Inflammatory macrophage treated with lipopolysaccharide for 4 hours (primary cell): Measurements from ENCODE around the gene POP4.
A peak's percentile ranks its signal among the peaks of the same experiment; 100 is the strongest.
"Not testable (repeated sequence)": the region's sequence is repeated elsewhere in the genome, so short reads cannot be mapped to it uniquely, and the experiment has no call there.

Source experiments
- DNase-seq: peaks from one replicate; pipeline ENCODE4 v3.0.0-alpha.2; 2020

Gene POP4, protein sequence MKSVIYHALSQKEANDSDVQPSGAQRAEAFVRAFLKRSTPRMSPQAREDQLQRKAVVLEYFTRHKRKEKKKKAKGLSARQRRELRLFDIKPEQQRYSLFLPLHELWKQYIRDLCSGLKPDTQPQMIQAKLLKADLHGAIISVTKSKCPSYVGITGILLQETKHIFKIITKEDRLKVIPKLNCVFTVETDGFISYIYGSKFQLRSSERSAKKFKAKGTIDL

DNA sequence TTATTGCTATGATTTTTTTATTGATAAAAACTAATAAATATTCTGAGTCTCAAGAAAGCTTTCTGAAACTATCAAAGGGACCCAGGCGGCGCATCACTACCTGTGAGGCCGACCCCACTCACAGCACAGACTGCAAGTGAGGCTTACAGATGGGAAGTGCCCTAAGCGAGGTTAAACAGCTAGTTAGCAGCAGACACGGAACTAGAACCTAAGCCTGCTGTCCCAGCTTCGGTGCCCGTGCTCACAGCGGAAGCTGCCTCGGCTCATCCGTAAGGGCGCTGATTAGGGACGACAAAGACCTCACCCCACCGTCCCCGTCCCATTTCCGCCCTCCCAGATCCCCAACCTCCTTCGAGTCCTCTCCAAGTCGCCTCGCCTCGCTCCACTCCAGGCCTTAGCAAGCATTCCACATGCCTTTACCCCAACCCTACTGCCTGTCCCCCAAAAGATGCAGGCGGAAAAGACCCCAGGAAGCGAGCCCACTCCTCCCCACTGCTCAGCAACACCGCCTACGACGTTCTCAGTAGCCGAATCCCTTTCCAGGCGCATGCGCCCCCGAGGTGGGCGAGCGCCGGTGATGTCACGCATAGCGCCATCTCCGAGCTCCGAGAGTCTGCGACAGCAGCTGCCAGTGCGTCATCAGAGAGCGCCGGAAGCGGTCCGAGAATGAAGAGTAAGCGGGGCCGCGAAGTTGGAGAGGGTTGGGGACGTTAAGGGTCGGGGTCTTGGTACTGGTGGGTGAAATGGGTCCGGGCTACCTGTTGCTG is at the start of gene POP4:
Gene POP4 (plus strand): TSS at position 631 of the 767 bp plus-strand sequence. CDS start 36 bp downstream, at position 667.
- peak; percentile 99 for DNase-seq

GRCh38 chr19:29559110-29559509 is 47.0 kb upstream of the POP4 start:
- DNase-seq, result not testable (repeated sequence)

DNA sequence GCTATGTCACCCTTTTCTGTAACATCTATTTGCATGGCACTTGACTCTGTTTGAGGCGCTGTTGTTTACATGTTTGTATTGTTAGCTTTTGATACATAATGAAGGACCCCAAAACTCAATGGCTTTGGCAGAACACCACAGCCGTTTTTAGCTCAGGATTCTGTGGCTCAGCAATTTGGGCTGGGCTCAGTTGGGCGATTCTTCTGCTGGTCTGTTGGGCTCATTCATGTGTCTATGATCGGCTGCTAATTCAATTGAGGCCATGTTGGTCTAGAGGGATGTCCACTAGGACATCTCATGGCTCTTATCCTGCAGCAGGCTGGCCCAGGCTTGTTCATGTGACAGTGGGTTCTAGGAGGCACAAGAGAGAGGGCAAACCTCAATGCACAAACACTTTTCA is 46.3 kb upstream of the POP4 start:
- DNase-seq, result no peak

DNA sequence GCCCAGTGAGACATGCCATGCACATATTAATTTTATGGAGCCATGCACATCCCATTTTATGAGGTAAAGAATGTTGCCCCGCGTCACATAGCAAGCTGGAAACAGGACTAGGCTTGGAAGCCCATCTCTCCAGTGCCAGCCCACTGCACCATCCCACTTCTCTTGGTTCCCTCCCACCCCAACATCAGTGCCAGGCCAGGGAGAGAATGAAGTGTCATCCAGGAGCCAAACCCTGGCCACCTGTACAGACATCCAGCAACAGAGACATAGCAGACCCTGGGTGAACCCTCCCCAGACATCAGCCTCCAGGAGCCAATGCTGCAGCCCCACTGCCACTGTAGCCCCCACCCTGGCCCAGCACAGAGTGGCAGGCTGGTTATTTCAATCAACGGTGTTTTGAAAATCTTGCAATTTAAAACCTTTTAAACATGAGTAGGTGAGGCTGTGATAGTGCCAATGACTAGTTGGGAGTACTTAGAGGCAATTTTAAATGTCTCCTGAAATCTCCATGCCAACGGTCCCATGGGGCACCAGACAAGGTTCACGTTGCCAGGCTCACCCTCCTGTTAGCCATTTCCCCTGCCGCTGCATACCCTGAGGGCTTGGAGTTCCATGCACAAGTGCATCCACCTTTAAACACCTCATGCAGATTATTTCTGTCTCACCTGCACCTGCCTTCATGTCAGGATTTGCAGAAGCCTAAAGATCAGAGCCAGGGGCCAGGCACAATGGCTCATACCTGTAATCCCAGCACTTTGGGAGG is 45.6 kb upstream of the POP4 start:
- DNase-seq, result no peak

DNA sequence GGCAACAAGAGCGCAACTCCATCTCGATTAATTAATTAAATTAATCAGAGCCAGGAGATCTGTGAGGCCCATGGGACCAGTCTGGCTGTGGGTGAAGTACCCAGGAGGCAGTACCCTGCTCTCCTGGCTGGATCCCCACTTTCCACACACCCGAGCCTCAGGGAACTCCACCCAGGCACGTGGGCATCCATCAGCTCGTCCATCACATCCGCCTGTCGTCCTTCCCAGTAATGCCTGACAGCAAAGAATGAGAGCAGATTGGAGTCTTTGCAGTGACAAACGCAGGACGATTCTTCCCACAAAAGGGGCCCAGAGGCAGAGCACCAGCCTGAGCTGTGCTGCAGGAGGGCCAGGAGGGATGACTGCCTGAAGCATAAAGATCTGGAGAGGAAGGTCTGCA is 44.5 kb upstream of the POP4 start:
- no peak for DNase-seq

- no peak for DNase-seq
Measured at GRCh38 chr19:29562299-29563297, 43.5 kb upstream of the POP4 start.

GRCh38 chr19:29563486-29564101 is 42.5 kb upstream of the POP4 start:
- no peak for DNase-seq

DNA sequence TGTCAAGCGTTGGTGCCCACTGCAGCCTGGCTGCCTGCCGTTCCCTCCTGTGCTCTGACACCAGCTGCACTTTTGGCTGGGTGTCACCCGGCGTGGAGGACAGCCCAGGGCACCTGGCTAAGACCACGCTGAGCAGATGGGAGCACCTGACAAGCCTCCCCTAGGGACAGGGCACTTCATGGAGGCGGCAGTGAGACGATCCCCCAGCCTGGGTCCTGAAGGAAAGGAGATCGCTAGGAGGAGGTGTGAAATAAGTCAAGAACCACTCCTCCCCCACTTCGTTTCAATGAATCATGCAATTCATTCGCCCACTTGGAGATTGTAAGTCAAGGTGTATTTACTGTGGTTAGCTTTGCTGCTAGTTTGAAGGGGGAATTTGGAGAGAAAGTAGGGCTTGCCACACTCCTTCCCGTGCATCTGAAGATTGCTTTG is 41.5 kb upstream of the POP4 start:
- no peak for DNase-seq

DNA sequence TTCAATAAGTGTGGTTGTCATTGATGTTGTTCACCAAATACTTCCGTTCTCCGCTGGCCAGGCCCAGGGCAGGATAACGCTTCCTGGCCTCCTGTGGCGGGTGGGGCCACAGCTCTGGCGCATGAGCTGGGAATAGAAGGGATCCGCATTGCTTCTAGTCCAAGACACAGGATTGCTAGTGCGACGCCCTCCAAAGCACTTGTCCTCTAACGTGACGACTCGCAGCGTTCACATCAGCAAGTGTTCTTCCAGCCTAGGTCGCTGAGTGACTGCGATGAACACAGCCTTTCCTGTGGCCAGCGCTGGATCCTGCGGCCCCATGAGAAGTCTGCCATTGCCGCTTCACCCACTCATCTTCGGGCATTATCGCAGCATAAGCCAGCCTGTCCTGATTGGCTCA is 40.9 kb upstream of the POP4 start:
- no peak for DNase-seq

- DNase-seq, result no peak
Measured at GRCh38 chr19:29566496-29567054, 39.5 kb upstream of the POP4 start.

- DNase-seq, result no peak
Measured at GRCh38 chr19:29567366-29567915, 38.6 kb upstream of the POP4 start.

GRCh38 chr19:29568036-29569025 is 37.8 kb upstream of the POP4 start:
- DNase-seq, result no peak

DNA sequence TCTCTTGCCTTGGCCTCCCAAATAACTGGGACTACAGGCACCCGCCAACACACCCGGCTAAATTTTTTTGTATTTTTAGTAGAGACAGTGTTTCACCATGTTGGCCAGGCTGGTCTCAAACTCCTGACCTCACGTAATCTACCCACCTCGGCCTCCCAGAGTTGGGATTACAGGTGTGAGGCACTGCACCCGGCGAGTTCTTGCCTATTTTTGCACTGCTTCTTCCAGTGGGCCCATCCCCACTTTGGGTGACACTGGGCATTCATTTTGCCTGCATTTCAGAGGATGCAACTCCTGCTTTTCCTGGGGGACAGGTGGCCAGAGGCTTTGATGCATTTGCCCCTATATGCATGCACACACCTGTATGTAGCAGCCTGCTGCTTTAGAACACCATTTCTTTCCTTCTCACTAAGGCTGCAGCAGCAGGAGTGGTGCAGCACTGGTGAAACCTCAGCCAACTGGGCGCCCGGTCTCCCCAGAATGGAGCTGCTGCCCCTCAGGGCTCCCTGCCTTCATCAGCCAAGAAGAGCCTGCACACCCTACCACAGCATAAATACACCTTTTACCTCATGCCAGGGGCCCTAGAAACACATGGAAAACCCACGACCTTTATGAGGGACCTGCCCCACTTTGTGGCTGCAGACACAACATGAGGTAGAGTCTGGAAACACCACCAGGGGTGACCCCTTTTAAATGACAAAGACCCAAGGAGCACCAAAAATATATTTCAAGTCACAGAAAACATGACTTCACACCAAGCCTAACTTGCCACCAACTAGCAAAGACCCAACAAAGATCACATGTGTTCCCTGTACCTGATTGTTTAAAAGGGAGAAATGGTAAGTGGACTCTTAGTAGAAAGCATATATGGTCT is 36.8 kb upstream of the POP4 start:
- DNase-seq, result no peak

- no peak for DNase-seq
Measured at GRCh38 chr19:29571181-29571580, 34.9 kb upstream of the POP4 start.

GRCh38 chr19:29573486-29573885 is 32.6 kb upstream of the POP4 start:
- no peak for DNase-seq

- no peak for DNase-seq
Measured at GRCh38 chr19:29574510-29574909, 31.6 kb upstream of the POP4 start.

GRCh38 chr19:29576046-29576606 is 30.0 kb upstream of the POP4 start:
- DNase-seq, result peak; percentile 35

DNA sequence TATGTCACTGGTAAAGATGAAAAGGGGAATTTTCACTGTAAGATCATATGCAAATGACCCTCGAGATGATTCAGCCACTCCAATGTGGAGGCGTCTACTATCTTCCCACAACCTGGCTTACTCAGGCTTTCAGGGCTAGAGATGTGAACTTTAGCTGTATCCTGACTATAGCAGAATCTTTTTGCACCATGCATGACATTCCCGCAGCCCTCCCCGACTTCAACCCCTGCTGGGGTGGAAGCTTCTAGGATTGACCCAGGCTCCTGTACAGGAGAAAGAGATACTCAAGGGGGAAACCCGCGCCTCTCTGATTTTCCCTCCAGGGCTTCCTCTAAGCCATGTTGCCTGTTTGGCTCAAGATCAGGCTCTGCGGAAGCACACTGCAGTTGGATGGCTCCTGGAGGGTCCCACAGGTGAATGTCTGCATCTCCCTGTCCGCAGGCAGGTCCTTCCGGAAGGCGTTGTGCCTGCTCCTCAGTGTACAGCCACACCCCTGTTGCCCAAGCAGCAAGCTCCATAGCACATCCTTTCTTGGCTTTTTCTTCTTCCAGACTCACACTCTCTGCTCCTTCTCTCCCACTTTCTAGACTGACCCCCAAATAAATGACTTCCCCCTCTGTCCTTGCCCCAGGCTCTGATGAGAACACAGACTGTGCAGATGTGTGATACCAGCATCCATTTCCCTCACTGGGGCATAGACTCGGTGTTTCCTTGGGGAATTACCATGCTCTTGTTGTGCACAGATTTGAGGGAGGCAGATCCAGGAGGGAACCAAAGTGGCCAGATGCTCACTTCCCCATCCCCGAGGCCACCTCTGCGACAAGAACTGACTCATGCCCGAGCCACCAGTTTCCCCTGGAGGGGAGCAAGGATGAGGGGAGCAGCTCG is 29.1 kb upstream of the POP4 start:
- DNase-seq, result peak; percentile 81
